HepG2 (cell line): ENCODE data around the gene FBXL13. TPM values are rescaled to one million over a fixed set of nuclear protein-coding genes. Genes with fewer than 3 reads are reported as not detected.

Experiments used
- EHMT2 ChIP-seq: fragments of 200-600 bp; sonication (generic); IDR thresholded peaks from 2 replicates; pipeline ENCODE4 v1.7.0; 2017; ENCODE audit warnings: antibody characterized with exemption, low read depth, low read length, borderline replicate concordance
- KLF15 ChIP-seq: sonication (generic); formaldehyde crosslinking; IDR thresholded peaks from 2 replicates; pipeline ENCODE4 v1.8.1; 2023; ENCODE audit warnings: borderline replicate concordance, mild to moderate bottlenecking, inconsistent platforms, missing genetic modification reagents, mixed read lengths
- MIER2 ChIP-seq: IDR thresholded peaks from 2 replicates; pipeline ENCODE4 v1.6.1; 2016; ENCODE audit warnings: missing biosample characterization, missing genetic modification reagents
- SAFB2 ChIP-seq: sonication (generic); formaldehyde crosslinking; IDR thresholded peaks from 2 replicates; pipeline ENCODE4 v1.5.1; 2020; ENCODE audit warnings: missing genetic modification reagents, low read depth, mild to moderate bottlenecking, borderline replicate concordance
- YY1 ChIP-seq: IDR thresholded peaks from 2 replicates; pipeline ENCODE4 v1.6.1; 2011; ENCODE audit warnings: low read length, low read depth, moderate library complexity, mild to moderate bottlenecking; ENCODE audit not compliant: insufficient read depth, insufficient replicate concordance
- ZNF263 ChIP-seq: sonication (generic); formaldehyde crosslinking; IDR thresholded peaks from 2 replicates; pipeline ENCODE4 v1.4.0; 2020; ENCODE audit warnings: missing genetic modification reagents
- ZNF30 ChIP-seq: sonication (generic); formaldehyde crosslinking; IDR thresholded peaks from 2 replicates; pipeline ENCODE4 v1.5.0; 2020; ENCODE audit warnings: mild to moderate bottlenecking, missing genetic modification reagents
- ZNF367 ChIP-seq: sonication (generic); formaldehyde crosslinking; IDR thresholded peaks from 2 replicates; pipeline ENCODE4 v1.4.0; 2020; ENCODE audit warnings: missing genetic modification reagents, borderline replicate concordance
- ZNF792 ChIP-seq: IDR thresholded peaks from 2 replicates; pipeline ENCODE4 v1.6.1; 2016
- polyA plus RNA-seq, 8 experiments: library from polyadenylated mRNA; depleted of rRNA in 3 of 8; stranded (reverse) in 7 of 8; unstranded in 1 of 8; fragments of >200 nt; fragmentation: Illumina TruSeq in 4 of 8; extraction: Trizol in 4 of 8; gene quantifications; 2 replicates each; pipeline versions ENCODE4 v1.2.1 to v1.2.3, GENCODE V29; 2011 to 2016; ENCODE audit warnings: low read depth in 4 of 8, missing spikeins in 1 of 8, mixed read lengths in 1 of 8; ENCODE audit not compliant: insufficient read depth in 1 of 8
- total RNA-seq, 5 experiments: library from RNA; depleted of rRNA; stranded (reverse); fragments of >200 nt; fragmentation: Illumina TruSeq; extraction: Trizol; gene quantifications; 2 replicates each; pipeline ENCODE4 v1.2.3, GENCODE V29; 2016; ENCODE audit warnings: low read depth in 1 of 5
- TF ChIP-seq, protein P1 (sequence below): sonication (generic); formaldehyde crosslinking; IDR thresholded peaks from 2 replicates; pipeline ENCODE4 v1.4.0; 2020; ENCODE audit warnings: low read depth, mild to moderate bottlenecking, missing genetic modification reagents
- TF ChIP-seq, protein P2 (sequence below): sonication (generic); formaldehyde crosslinking; IDR thresholded peaks from 2 replicates; pipeline ENCODE4 v1.8.0; 2022; ENCODE audit warnings: missing genetic modification reagents, mild to moderate bottlenecking, borderline replicate concordance
- TF ChIP-seq, protein P3 (sequence below): IDR thresholded peaks from 2 replicates; pipeline ENCODE4 v1.6.1; 2016; ENCODE audit warnings: missing biosample characterization, missing genetic modification reagents, low read depth
- TF ChIP-seq, protein P4 (sequence below): sonication (generic); formaldehyde crosslinking; IDR thresholded peaks from 2 replicates; pipeline ENCODE4 v1.8.1; 2023; ENCODE audit warnings: missing genetic modification reagents, inconsistent platforms, borderline replicate concordance
- TF ChIP-seq, protein P5 (sequence below): IDR thresholded peaks from 2 replicates; pipeline ENCODE4 v1.4.0; 2020; ENCODE audit warnings: mild to moderate bottlenecking, missing genetic modification reagents

The FBXL13 gene
- total and polyA plus RNA-seq, 2 of the 13 experiments (the other 11 are each of a cell fraction or from before 2014, with no cell fraction given) = 0.24 to 0.77 TPM

DNA sequence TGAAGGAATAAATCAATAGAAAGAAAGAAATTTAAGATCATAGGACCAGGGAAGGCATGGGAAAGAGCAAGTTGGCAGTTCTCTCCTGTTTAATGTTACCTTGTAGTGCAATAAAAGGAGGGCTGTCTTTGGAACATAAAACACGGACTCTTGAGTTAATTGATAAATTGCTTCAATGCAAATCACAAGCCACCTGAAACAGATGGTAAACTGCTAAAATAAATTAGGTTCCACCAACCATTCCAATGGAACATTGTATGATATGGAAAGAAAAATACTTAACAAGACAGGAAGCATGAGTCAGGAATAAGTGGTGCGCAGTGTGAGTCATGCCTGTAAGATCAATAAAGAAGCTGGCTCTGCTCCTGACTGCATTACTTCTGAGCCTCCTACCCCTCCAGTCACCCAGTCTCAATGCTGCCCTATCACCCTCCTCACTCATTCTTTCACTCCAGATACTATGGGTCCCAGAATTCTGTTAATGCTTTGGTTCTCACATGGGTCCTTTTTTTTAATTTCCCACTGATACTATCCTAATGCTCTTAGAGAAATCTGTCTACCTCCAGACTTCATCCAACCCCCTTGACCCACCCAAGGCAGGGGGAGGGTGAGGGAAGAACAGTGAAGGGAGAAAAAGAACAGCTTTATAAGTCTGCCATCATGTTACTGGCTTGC, 82.9 kb downstream of the FBXL13 start (continued):
- no peak for TF ChIP-seq KLF15
- no peak for TF ChIP-seq EHMT2
- TF ChIP-seq, protein P1, sequence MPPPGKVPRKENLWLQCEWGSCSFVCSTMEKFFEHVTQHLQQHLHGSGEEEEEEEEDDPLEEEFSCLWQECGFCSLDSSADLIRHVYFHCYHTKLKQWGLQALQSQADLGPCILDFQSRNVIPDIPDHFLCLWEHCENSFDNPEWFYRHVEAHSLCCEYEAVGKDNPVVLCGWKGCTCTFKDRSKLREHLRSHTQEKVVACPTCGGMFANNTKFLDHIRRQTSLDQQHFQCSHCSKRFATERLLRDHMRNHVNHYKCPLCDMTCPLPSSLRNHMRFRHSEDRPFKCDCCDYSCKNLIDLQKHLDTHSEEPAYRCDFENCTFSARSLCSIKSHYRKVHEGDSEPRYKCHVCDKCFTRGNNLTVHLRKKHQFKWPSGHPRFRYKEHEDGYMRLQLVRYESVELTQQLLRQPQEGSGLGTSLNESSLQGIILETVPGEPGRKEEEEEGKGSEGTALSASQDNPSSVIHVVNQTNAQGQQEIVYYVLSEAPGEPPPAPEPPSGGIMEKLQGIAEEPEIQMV = no peak
- TF ChIP-seq, protein P2, sequence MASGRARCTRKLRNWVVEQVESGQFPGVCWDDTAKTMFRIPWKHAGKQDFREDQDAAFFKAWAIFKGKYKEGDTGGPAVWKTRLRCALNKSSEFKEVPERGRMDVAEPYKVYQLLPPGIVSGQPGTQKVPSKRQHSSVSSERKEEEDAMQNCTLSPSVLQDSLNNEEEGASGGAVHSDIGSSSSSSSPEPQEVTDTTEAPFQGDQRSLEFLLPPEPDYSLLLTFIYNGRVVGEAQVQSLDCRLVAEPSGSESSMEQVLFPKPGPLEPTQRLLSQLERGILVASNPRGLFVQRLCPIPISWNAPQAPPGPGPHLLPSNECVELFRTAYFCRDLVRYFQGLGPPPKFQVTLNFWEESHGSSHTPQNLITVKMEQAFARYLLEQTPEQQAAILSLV = no peak
- TF ChIP-seq, protein P3, sequence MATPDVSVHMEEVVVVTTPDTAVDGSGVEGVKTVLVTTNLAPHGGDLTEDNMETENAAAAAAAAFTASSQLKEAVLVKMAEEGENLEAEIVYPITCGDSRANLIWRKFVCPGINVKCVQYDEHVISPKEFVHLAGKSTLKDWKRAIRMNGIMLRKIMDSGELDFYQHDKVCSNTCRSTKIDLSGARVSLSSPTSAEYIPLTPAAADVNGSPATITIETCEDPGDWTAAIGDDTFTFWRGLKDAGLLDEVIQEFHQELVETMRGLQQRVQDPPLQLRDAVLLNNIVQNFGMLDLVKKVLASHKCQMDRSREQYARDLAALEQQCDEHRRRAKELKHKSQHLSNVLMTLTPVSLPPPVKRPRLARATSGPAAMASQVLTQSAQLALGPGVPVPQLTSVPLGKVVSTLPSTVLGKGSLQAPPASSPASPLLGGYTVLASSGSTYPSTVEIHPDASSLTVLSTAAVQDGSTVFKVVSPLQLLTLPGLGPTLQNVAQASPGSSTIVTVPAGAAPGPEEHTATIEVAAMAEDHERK = no peak
- no peak for TF ChIP-seq ZNF792 (CRISPR knock-in tag)
- TF ChIP-seq, protein P4, sequence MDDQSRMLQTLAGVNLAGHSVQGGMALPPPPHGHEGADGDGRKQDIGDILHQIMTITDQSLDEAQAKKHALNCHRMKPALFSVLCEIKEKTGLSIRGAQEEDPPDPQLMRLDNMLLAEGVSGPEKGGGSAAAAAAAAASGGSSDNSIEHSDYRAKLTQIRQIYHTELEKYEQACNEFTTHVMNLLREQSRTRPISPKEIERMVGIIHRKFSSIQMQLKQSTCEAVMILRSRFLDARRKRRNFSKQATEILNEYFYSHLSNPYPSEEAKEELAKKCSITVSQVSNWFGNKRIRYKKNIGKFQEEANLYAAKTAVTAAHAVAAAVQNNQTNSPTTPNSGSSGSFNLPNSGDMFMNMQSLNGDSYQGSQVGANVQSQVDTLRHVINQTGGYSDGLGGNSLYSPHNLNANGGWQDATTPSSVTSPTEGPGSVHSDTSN (CRISPR knock-in tag) = no peak
- no peak for TF ChIP-seq SAFB2 (CRISPR knock-in tag)
- TF ChIP-seq ZNF367 (CRISPR knock-in tag) = no peak
- no peak for TF ChIP-seq MIER2
- TF ChIP-seq ZNF30 (CRISPR knock-in tag) = no peak
- no peak for TF ChIP-seq YY1
- TF ChIP-seq ZNF263 = no peak
- TF ChIP-seq, protein P5, sequence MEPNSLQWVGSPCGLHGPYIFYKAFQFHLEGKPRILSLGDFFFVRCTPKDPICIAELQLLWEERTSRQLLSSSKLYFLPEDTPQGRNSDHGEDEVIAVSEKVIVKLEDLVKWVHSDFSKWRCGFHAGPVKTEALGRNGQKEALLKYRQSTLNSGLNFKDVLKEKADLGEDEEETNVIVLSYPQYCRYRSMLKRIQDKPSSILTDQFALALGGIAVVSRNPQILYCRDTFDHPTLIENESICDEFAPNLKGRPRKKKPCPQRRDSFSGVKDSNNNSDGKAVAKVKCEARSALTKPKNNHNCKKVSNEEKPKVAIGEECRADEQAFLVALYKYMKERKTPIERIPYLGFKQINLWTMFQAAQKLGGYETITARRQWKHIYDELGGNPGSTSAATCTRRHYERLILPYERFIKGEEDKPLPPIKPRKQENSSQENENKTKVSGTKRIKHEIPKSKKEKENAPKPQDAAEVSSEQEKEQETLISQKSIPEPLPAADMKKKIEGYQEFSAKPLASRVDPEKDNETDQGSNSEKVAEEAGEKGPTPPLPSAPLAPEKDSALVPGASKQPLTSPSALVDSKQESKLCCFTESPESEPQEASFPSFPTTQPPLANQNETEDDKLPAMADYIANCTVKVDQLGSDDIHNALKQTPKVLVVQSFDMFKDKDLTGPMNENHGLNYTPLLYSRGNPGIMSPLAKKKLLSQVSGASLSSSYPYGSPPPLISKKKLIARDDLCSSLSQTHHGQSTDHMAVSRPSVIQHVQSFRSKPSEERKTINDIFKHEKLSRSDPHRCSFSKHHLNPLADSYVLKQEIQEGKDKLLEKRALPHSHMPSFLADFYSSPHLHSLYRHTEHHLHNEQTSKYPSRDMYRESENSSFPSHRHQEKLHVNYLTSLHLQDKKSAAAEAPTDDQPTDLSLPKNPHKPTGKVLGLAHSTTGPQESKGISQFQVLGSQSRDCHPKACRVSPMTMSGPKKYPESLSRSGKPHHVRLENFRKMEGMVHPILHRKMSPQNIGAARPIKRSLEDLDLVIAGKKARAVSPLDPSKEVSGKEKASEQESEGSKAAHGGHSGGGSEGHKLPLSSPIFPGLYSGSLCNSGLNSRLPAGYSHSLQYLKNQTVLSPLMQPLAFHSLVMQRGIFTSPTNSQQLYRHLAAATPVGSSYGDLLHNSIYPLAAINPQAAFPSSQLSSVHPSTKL = peak; percentile 68
